Neuronal stem cell (in vitro differentiated cells): ENCODE results near the gene CAND1. TPM values are rescaled to one million over a fixed set of nuclear protein-coding genes. Genes with fewer than 3 reads are reported as not detected.

Source experiments
- DNase-seq: peaks from one replicate; pipeline ENCODE4 v3.0.0-alpha.2; 2013; ENCODE audit warnings: low spot score
- H2AFZ ChIP-seq: one replicate; pipeline ENCODE4 v1.6.1; 2013; ENCODE audit warnings: mild to moderate bottlenecking, low read length, inconsistent platforms
- H2AK5ac ChIP-seq: 2 replicates; pipeline ENCODE4 v1.6.1; 2013; ENCODE audit warnings: low read depth, mild to moderate bottlenecking, inconsistent platforms, low read length, moderate library complexity, mixed read lengths
- H2BK120ac ChIP-seq: 2 replicates; pipeline ENCODE4 v1.6.1; 2013; ENCODE audit warnings: low read depth, mild to moderate bottlenecking, inconsistent platforms, low read length, moderate library complexity, mixed read lengths
- H2BK12ac ChIP-seq: one replicate; pipeline ENCODE4 v1.6.1; 2013; ENCODE audit warnings: low read length, inconsistent platforms
- H2BK15ac ChIP-seq: 2 replicates; pipeline ENCODE4 v1.6.1; 2013; ENCODE audit warnings: mild to moderate bottlenecking, low read length, inconsistent platforms, mixed read lengths
- H2BK5ac ChIP-seq: one replicate; pipeline ENCODE4 v1.6.1; 2013; ENCODE audit warnings: inconsistent platforms, mild to moderate bottlenecking, low read length, moderate library complexity
- H3K14ac ChIP-seq: one replicate; pipeline ENCODE4 v1.6.1; 2013; ENCODE audit warnings: low read length, inconsistent platforms
- H3K18ac ChIP-seq: 2 replicates; pipeline ENCODE4 v1.6.1; 2013; ENCODE audit warnings: low read length, inconsistent platforms
- H3K23ac ChIP-seq: 2 replicates; pipeline ENCODE4 v1.6.1; 2013; ENCODE audit warnings: low read depth, mild to moderate bottlenecking, mixed read lengths, low read length, inconsistent platforms; ENCODE audit not compliant: poor library complexity
- H3K27ac ChIP-seq: replicated peaks from 3 replicates; pipeline ENCODE4 v1.5.1; 2013; ENCODE audit warnings: low read length, inconsistent platforms
- H3K27me3 ChIP-seq, 3 experiments: 2 replicates each; pipeline ENCODE4 v1.6.1; 2013; ENCODE audit warnings: low read length in 3 of 3, mild to moderate bottlenecking in 2 of 3, inconsistent platforms in 1 of 3, low read depth in 1 of 3, mixed read lengths in 1 of 3, moderate library complexity in 1 of 3; ENCODE audit not compliant: control insufficient read depth in 3 of 3, insufficient read depth in 3 of 3
- H3K36me3 ChIP-seq, 2 donors: replicated peaks in 1 of 2; 2 replicates each; pipeline ENCODE4 v1.6.1; 2013; ENCODE audit warnings: low read length in 2 of 2; ENCODE audit not compliant: control insufficient read depth in 2 of 2, insufficient read depth in 2 of 2
- H3K4ac ChIP-seq: 2 replicates; pipeline ENCODE4 v1.6.1; 2013; ENCODE audit warnings: inconsistent platforms, mild to moderate bottlenecking, low read length, moderate library complexity
- H3K4me1 ChIP-seq, 2 donors: 1 replicate in 1 of 2; 2 replicates in 1 of 2; pipeline ENCODE4 v1.6.1; 2013; ENCODE audit warnings: low read length in 2 of 2, low read depth in 1 of 2; ENCODE audit not compliant: control insufficient read depth in 2 of 2, insufficient read depth in 1 of 2
- H3K4me2 ChIP-seq: one replicate; pipeline ENCODE4 v1.6.1; 2013; ENCODE audit warnings: mild to moderate bottlenecking, low read length, inconsistent platforms; ENCODE audit not compliant: insufficient read depth, poor library complexity, severe bottlenecking
- H3K4me3 ChIP-seq, 2 donors: 2 replicates each; pipeline ENCODE4 v1.5.1; 2013; ENCODE audit warnings: low read length in 2 of 2, mild to moderate bottlenecking in 2 of 2, inconsistent platforms in 1 of 2, moderate library complexity in 1 of 2
- H3K79me1 ChIP-seq: one replicate; pipeline ENCODE4 v1.6.1; 2013; ENCODE audit warnings: low read depth, mild to moderate bottlenecking, inconsistent platforms, low read length, moderate library complexity
- H3K9ac ChIP-seq: one replicate; pipeline ENCODE4 v1.6.1; 2013; ENCODE audit warnings: mild to moderate bottlenecking, low read depth, low read length, inconsistent platforms; ENCODE audit not compliant: poor library complexity
- H3K9me3 ChIP-seq, 2 donors: replicated peaks in 1 of 2; 2 replicates each; pipeline versions ENCODE3 to v1.6.1; 2013; ENCODE audit warnings: low read length in 2 of 2, mild to moderate bottlenecking in 2 of 2, inconsistent platforms in 1 of 2, low read depth in 1 of 2, mixed read lengths in 1 of 2, moderate library complexity in 1 of 2; ENCODE audit not compliant: control insufficient read depth in 2 of 2, insufficient read depth in 1 of 2
- H4K8ac ChIP-seq: one replicate; pipeline ENCODE4 v1.6.1; 2013; ENCODE audit warnings: low read depth, mild to moderate bottlenecking, inconsistent platforms, low read length, moderate library complexity
- H4K91ac ChIP-seq: one replicate; pipeline ENCODE4 v1.6.1; 2013; ENCODE audit warnings: low read length, low read depth, mild to moderate bottlenecking, inconsistent platforms; ENCODE audit not compliant: poor library complexity
- WGBS, 2 donors: extraction: QIAGEN DNeasy Blood & Tissue Kit; methylation state at CpG; one replicate each; pipeline ENCODE4 v1.1.7; 2013; ENCODE audit warnings: missing lambda C conversion rate in 2 of 2, mixed read lengths in 1 of 2; ENCODE audit not compliant: insufficient read length in 2 of 2, insufficient replicate concordance in 1 of 2; ENCODE audit errors: extremely low coverage in 2 of 2; 5-methylcytosine and 5-hydroxymethylcytosine counted together
- polyA plus RNA-seq, 2 experiments: library from polyadenylated mRNA; stranded (reverse); fragments of 200-250 nt; gene quantifications; one replicate each; pipeline ENCODE4 v1.2.3, GENCODE V29; 2013

Gene CAND1
- 119 TPM for polyA plus RNA-seq (2013, experiment 1 of 2)
- 122 TPM for polyA plus RNA-seq (2013, experiment 2 of 2)

DNA sequence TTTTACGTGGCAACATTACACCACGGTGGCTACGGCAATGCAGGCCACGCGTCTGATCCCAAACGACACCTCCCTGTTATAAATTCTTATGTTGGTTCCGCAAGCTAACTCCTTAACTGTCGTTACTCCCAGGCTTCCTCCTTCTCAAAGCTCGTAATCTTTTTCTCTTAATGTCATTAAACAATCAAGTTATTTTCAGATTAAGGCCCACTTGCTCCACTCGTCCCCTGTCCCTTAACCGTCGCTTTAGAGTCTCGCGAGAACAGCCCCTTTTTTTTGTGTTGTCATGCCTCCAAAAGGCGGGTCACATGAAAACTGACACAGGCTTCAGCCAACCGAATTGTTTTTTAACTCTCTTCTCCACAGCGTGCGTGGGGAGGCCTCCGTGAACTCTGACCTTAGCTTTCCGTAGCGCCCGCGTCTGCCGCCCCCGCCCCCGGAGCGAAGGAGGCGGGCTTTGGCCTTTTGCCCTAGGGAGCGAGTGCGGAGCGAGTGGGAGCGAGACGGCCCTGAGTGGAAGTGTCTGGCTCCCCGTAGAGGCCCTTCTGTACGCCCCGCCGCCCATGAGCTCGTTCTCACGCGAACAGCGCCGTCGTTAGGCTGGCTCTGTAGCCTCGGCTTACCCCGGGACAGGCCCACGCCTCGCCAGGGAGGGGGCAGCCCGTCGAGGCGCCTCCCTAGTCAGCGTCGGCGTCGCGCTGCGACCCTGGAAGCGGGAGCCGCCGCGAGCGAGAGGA, at the start of gene CAND1:
Gene CAND1 (plus strand): TSS at position 463 of the 737 bp plus-strand sequence. CDS start 360 bp downstream, outside the sequence.
- Histone ChIP-seq H3K27ac (peak within 1 kb of the TSS; percentile 97), H3K9ac (peak within 1 kb of the TSS; percentile 99), H2BK120ac (peak within 1 kb of the TSS; percentile 97), H3K4me3 (peak within 1 kb of the TSS; percentile 65 to 97), H4K8ac (no peak within 1 kb of the TSS), H3K14ac (peak within 1 kb of the TSS; percentile 63), H3K23ac (peak within 1 kb of the TSS; percentile 87), H3K18ac (peak within 1 kb of the TSS; percentile 100), H2AFZ (peak within 1 kb of the TSS; percentile 97), H3K9me3 (no peaks in the 10 kb centered on the region), H3K36me3 (peaks cover 0 to 15% of the 10 kb centered on the region in 2 donors), H2BK12ac (peak within 1 kb of the TSS; percentile 30), H2AK5ac (peak within 1 kb of the TSS; percentile 96), H3K4me2 (peak within 1 kb of the TSS; percentile 55), H2BK5ac (peak within 1 kb of the TSS; percentile 99), H3K4me1 (peaks cover 0 to 3% of the 10 kb centered on the region in 2 donors), H3K4ac (peak within 1 kb of the TSS; percentile 37), H3K27me3 (no peaks in the 10 kb centered on the region), H4K91ac (peak within 1 kb of the TSS; percentile 88), H2BK15ac (peak within 1 kb of the TSS; percentile 84), H3K79me1 (no peaks in the 10 kb centered on the region)
- peak; percentile 99 for DNase-seq
- WGBS, 2 donors = no CpG with 5 or more reads among the region's 61 CpGs

DNA sequence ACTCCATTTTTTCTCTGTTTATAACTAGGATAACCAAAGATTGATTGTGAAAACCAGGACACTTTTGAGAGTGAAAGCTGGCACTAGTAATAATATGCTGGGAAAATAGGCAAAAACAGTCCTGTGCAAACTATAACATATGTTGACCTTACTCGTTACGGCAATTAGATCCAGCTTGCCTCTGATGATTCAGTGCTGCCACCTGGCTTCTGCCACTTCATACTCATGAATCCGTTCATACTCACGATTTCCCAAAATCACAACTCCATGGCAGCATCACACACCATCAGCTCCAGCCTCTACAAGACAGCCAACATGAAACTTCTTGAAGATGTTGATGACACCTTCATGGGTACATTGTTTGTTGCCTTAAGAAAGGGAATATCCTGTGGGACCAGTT, 49.1 kb upstream of the CAND1 start:
- H2AK5ac ChIP-seq = no peak overlapping the region
- H2BK5ac ChIP-seq = no peak overlapping the region
- H3K4ac ChIP-seq = no peak overlapping the region
- no peak overlapping the region for H3K18ac ChIP-seq
- DNase-seq = no peak
- peaks cover 1 to 2% of the 10 kb centered on the region in 2 donors for H3K4me1 ChIP-seq
- H3K9me3 ChIP-seq = no peaks in the 10 kb centered on the region
- no peaks in the 10 kb centered on the region for H3K79me1 ChIP-seq
- no peak overlapping the region for H4K91ac ChIP-seq
- H2AFZ ChIP-seq = no peak overlapping the region
- H3K9ac ChIP-seq = no peak overlapping the region
- no peak overlapping the region for H2BK120ac ChIP-seq
- H3K23ac ChIP-seq = no peak overlapping the region
- no peak overlapping the region for H2BK12ac ChIP-seq
- no peak overlapping the region for H3K4me2 ChIP-seq
- H4K8ac ChIP-seq = no peak overlapping the region
- no CpG with 5 or more reads among the region's 4 CpGs for WGBS, 2 donors
- peaks cover 0 to 16% (median 0%) of the 10 kb centered on the region in 3 experiments for H3K27me3 ChIP-seq
- H3K36me3 ChIP-seq = no peaks in the 10 kb centered on the region
- H3K14ac ChIP-seq = no peak overlapping the region
- H3K4me3 ChIP-seq = no peak overlapping the region
- no peak overlapping the region for H2BK15ac ChIP-seq
- no peak overlapping the region for H3K27ac ChIP-seq

DNA sequence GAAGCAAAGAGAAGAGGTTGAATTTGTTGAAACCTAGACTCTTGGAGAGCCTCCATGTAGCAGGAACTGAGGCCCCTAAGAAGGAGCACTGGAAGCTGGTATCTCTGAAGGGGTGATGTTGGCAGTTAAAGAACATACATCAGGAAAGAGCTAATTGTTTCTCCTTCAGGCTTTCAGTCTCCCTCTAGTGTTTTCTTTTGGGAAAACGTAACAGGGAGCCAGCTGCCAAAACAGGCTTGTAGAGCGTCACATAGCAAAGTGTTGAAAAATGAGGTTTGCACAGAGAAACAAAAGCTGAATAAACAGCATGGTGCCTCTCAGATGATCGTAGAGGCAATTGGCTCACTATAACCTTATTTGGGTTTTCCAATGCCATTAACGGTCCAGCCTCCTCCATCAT, 46.9 kb upstream of the CAND1 start:
- Histone ChIP-seq H3K9me3 (no peaks in the 10 kb centered on the region), H2AK5ac (no peak overlapping the region), H3K9ac (no peak overlapping the region), H3K4me1 (peaks cover 1 to 2% of the 10 kb centered on the region in 2 donors), H3K4ac (no peak overlapping the region), H3K4me2 (no peak overlapping the region), H2BK15ac (no peak overlapping the region), H3K79me1 (no peaks in the 10 kb centered on the region), H4K91ac (no peak overlapping the region), H3K27ac (no peak overlapping the region), H3K23ac (no peak overlapping the region), H3K14ac (no peak overlapping the region), H3K36me3 (no peaks in the 10 kb centered on the region), H2AFZ (no peak overlapping the region), H2BK12ac (no peak overlapping the region), H2BK120ac (no peak overlapping the region), H3K18ac (no peak overlapping the region), H2BK5ac (no peak overlapping the region), H3K27me3 (peaks cover 0 to 12% (median 0%) of the 10 kb centered on the region in 3 experiments), H3K4me3 (no peak overlapping the region), H4K8ac (no peak overlapping the region)
- no CpG with 5 or more reads among the region's 4 CpGs for WGBS, 2 donors
- no peak for DNase-seq

DNA sequence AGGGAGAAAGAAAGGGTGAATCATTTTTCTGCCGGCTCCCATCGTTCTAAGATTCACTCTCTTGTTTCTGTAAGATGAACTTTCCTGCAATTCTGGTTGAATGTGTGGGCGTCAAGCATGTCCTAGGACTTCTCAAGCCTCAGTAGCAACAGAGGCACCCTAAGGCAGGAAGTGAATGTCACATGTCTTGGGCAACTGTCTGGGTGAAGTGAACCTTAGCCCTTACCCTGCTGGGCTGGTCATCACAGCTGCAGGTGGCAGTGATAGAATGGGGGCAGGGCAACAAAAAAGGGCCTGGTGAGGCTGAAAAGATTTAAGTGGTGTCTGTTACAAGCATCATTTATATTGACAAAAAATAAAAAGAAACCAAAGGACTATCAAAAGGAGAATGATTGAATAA, 45.9 kb upstream of the CAND1 start:
- no peak overlapping the region for H3K4me3 ChIP-seq
- no peaks in the 10 kb centered on the region for H3K79me1 ChIP-seq
- peaks cover 1 to 2% of the 10 kb centered on the region in 2 donors for H3K4me1 ChIP-seq
- no peak overlapping the region for H2BK120ac ChIP-seq
- H2BK15ac ChIP-seq = no peak overlapping the region
- H2AFZ ChIP-seq = no peak overlapping the region
- DNase-seq = no peak
- no peak overlapping the region for H3K27ac ChIP-seq
- no peak overlapping the region for H3K4me2 ChIP-seq
- H3K14ac ChIP-seq = no peak overlapping the region
- no peaks in the 10 kb centered on the region for H3K9me3 ChIP-seq
- no peak overlapping the region for H2BK12ac ChIP-seq
- H2AK5ac ChIP-seq = no peak overlapping the region
- no CpG with 5 or more reads among the region's 3 CpGs for WGBS, 2 donors
- peaks cover 0 to 3% (median 0%) of the 10 kb centered on the region in 3 experiments for H3K27me3 ChIP-seq
- H3K23ac ChIP-seq = no peak overlapping the region
- H4K91ac ChIP-seq = no peak overlapping the region
- no peak overlapping the region for H2BK5ac ChIP-seq
- no peaks in the 10 kb centered on the region for H3K36me3 ChIP-seq
- no peak overlapping the region for H3K9ac ChIP-seq
- peak overlapping the region; percentile 39 for H3K18ac ChIP-seq
- no peak overlapping the region for H3K4ac ChIP-seq
- no peak overlapping the region for H4K8ac ChIP-seq
